Activated CD4-positive, alpha-beta T cell treated with anti-CD3 and anti-CD28 coated beads, Interleukin-2, amount 10 ng/mL, durations not matched to agents 24 days and 14 days (primary cell): ENCODE measurements around the gene UBAP2. TPM values are rescaled to one million over a fixed set of nuclear protein-coding genes. Genes with fewer than 3 reads are reported as not detected.
A peak's percentile ranks its signal among the peaks of the same experiment; 100 is the strongest.

Experiments used
- DNase-seq: peaks from one replicate; pipeline ENCODE4 v3.0.0; 2022
- H3K27ac Mint-ChIP-seq: one replicate; pipeline ENCODE4 v1.8.0; 2022; ENCODE audit warnings: mild to moderate bottlenecking, mixed read lengths
- H3K27me3 Mint-ChIP-seq: one replicate; pipeline ENCODE4 v1.8.0; 2022; ENCODE audit warnings: mixed read lengths
- H3K36me3 Mint-ChIP-seq: one replicate; pipeline ENCODE4 v1.8.0; 2022; ENCODE audit warnings: low read depth, mild to moderate bottlenecking, mixed read lengths
- H3K4me1 Mint-ChIP-seq: one replicate; pipeline ENCODE4 v1.8.0; 2021; ENCODE audit warnings: mixed read lengths
- H3K4me3 Mint-ChIP-seq: one replicate; pipeline ENCODE4 v1.8.0; 2022; ENCODE audit warnings: mild to moderate bottlenecking, moderate library complexity, mixed read lengths
- H3K9me3 Mint-ChIP-seq: one replicate; pipeline ENCODE4 v1.8.0; 2021; ENCODE audit warnings: mixed read lengths
- intact Hi-C: fragments of 100-400 bp; cut with micrococcal nuclease; formaldehyde crosslinking; loops from one replicate; pipeline ENCODE4 v1.15.1; 2023
- total RNA-seq: library from RNA; stranded (reverse); gene quantifications from 2 replicates; pipeline ENCODE4 v1.2.3, GENCODE V29; 2022

UBAP2 gene
- total RNA-seq, 1 donor from 2014 or later = 55.6 TPM

DNA sequence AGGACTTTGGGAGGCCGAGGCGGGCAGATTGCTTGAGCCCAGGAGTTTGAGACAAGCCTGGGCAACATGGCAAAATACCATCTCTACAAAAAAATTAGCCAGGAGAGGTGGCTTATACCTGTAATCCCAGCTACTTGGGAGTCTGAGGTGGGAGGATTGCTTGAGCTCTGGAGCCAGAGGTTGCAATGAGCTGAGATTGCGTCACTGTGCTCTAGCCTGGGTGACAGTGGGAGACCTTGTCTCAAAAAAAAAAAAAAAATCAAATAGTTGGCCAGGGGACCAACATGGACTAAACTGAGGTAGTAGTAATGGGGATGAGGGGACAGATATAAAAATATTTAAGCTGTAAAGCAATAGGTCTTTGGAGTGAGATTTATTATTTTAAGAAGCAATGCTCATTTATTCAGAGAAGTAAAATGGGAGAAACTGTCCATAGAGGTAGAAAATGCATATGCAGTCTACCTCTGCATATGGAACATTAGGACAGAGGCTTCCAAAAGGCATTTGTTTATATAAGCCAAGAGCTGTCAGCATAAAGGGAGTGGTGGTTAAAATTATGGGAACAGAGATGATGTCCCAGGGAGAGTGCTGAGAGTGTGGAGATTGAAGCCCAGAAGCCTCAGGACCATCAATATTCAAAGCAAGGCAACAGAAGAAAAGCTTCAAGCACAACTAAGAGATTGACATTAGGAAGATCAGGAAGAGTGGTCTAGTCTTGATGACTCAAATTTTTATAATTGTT lies 133.6 kb downstream of the UBAP2 start:
- H3K4me3 Mint-ChIP-seq = no peak overlapping the region
- peaks cover 45% of the 10 kb centered on the region for H3K36me3 Mint-ChIP-seq
- DNase-seq = no peak
- no peaks in the 10 kb centered on the region for H3K4me1 Mint-ChIP-seq
- no peaks in the 10 kb centered on the region for H3K27me3 Mint-ChIP-seq
- peak overlapping the region; percentile 1 for H3K27ac Mint-ChIP-seq
- intact Hi-C loops = no loop called here
- no peaks in the 10 kb centered on the region for H3K9me3 Mint-ChIP-seq

DNA sequence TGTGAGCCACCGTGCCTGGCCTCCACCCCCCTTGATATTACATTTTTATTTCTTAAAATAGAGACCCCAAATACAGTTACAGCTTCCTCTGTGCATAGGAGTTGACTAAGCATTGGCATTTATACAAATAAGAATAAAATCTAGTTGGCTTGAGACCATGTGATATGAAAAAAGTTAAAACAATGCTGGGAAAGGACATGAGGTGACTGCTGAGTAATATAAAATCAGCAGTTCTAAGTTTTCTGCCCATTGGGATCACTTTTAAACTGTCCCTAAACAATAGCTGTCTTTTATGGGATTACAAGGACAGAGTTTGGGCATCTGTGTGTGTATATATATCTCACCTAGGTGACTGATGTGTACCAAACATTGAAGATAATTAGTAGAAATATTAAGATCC lies 135.1 kb downstream of the UBAP2 start:
- H3K9me3 Mint-ChIP-seq = no peaks in the 10 kb centered on the region
- no peak overlapping the region for H3K27ac Mint-ChIP-seq
- DNase-seq = no peak
- H3K4me1 Mint-ChIP-seq = no peaks in the 10 kb centered on the region
- H3K27me3 Mint-ChIP-seq = no peaks in the 10 kb centered on the region
- intact Hi-C loops = no loop called here
- H3K4me3 Mint-ChIP-seq = no peak overlapping the region
- H3K36me3 Mint-ChIP-seq = peaks cover 36% of the 10 kb centered on the region

DNA sequence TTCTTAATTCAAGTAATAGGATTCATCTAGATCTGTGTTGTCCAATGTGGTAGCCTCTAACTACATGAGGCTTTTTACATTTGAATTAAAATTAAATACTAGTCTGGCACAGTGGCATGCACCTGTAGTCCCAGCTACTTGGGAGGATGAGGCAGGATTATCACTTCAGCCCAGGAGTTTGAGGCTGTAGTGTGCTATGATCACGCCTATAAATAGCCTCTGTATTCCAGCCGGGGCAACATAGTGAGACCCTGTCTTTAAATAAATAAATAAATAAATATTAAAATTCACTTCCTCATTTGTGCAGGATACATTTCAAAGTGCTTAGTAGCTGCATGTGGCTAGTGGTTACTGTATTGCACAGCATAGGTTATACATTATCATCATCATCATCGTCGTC lies 139.9 kb downstream of the UBAP2 start:
- intact Hi-C loops = no loop called here
- DNase-seq = no peak
- peaks cover 30% of the 10 kb centered on the region for H3K36me3 Mint-ChIP-seq
- H3K27ac Mint-ChIP-seq = no peak overlapping the region
- H3K4me3 Mint-ChIP-seq = no peak overlapping the region
- no peaks in the 10 kb centered on the region for H3K9me3 Mint-ChIP-seq
- peaks cover 7% of the 10 kb centered on the region for H3K4me1 Mint-ChIP-seq
- no peaks in the 10 kb centered on the region for H3K27me3 Mint-ChIP-seq

DNA sequence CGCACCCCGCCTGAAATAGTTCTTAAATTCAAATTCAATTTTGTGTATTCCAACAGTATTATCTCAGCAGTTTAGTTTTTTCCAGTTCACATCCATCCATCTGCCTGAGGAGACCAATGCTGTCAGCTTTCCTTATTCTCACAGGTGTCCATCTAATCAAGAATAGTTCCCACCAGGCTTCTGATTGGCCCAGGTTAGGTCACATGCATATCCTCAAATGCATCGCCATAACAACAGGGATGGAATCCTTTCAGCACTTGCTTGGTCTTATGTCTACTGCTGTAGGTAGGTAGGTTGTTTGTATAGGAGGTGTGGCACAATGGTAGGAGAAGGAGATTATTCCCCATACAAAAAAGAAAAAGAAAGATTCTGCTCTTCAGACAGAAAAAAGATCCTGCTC lies 140.6 kb downstream of the UBAP2 start:
- no peak for DNase-seq
- no peaks in the 10 kb centered on the region for H3K27me3 Mint-ChIP-seq
- peaks cover 12% of the 10 kb centered on the region for H3K4me1 Mint-ChIP-seq
- peaks cover 28% of the 10 kb centered on the region for H3K36me3 Mint-ChIP-seq
- no peak overlapping the region for H3K4me3 Mint-ChIP-seq
- intact Hi-C loops = no loop called here
- H3K27ac Mint-ChIP-seq = no peak overlapping the region
- no peaks in the 10 kb centered on the region for H3K9me3 Mint-ChIP-seq

DNA sequence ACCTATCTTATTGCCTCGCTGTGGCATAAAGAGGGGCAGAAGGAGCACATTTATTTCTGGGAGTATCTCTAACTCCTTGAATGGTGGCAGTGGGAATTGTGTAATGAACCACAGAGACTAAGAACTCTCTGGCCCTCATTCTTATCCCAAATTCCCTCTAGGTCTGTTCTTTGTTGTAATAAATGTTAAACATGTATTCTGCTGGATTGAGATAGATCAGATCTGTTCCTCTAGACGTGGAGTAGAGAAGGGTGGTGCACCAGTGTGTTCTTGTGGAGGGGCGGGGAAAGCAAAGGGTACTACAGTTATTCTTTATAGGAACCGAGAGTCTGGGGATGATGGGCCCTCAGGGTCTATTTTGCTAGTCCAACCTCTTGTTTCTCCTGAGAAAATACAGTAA lies 141.3 kb downstream of the UBAP2 start:
- Mint-ChIP-seq H3K4me3 (no peak overlapping the region), H3K27me3 (no peaks in the 10 kb centered on the region), H3K4me1 (peaks cover 12% of the 10 kb centered on the region), H3K36me3 (peaks cover 26% of the 10 kb centered on the region), H3K27ac (no peak overlapping the region), H3K9me3 (no peaks in the 10 kb centered on the region)
- no peak for DNase-seq
- intact Hi-C loops = no loop called here

DNA sequence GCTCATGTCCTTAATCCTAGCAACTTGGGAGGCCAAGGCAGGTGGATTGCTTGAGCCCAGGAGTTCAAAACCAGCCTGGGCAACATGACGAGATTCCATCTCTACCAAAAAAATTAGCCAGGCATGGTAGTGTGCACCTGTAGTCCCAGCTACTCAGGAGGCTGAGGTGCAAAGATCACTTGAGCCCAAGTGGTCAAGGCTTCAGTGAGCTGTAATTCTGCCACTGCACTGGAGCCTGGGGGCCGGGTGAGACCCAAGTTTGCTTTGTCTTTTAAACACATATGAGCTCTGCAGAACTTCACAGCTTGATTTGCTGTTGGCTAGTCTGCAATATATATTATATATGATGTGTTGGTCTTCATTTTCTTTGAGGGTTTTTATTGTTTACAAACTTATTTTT lies 141.9 kb downstream of the UBAP2 start:
- no peaks in the 10 kb centered on the region for H3K9me3 Mint-ChIP-seq
- peaks cover 12% of the 10 kb centered on the region for H3K4me1 Mint-ChIP-seq
- H3K27me3 Mint-ChIP-seq = no peaks in the 10 kb centered on the region
- no peak overlapping the region for H3K4me3 Mint-ChIP-seq
- H3K27ac Mint-ChIP-seq = no peak overlapping the region
- intact Hi-C loops = no loop called here
- DNase-seq = no peak
- H3K36me3 Mint-ChIP-seq = peaks cover 28% of the 10 kb centered on the region

DNA sequence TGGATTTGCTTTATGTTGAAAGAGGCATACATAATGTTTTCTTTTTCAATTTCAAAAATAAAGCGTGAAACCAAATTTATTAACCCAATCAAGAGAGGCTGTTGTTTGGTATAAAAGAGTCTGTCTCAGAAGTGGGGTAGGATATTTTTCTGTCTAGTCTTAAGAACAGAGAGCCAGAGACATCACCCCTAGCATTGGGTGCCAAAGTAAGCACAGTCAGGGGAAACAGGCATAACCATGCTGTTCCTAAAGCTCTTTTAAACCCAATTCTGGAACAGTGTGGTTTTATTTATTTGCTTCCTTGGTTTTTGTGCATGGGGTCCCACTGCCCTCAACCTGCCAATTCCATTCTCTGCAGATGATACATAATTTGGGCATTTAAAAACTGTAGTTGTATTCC lies 143.6 kb downstream of the UBAP2 start:
- H3K27ac Mint-ChIP-seq = no peak overlapping the region
- H3K36me3 Mint-ChIP-seq = peaks cover 36% of the 10 kb centered on the region
- H3K9me3 Mint-ChIP-seq = no peaks in the 10 kb centered on the region
- H3K4me1 Mint-ChIP-seq = peaks cover 12% of the 10 kb centered on the region
- H3K4me3 Mint-ChIP-seq = no peak overlapping the region
- H3K27me3 Mint-ChIP-seq = no peaks in the 10 kb centered on the region
- no peak for DNase-seq
- intact Hi-C loops = no loop called here

DNA sequence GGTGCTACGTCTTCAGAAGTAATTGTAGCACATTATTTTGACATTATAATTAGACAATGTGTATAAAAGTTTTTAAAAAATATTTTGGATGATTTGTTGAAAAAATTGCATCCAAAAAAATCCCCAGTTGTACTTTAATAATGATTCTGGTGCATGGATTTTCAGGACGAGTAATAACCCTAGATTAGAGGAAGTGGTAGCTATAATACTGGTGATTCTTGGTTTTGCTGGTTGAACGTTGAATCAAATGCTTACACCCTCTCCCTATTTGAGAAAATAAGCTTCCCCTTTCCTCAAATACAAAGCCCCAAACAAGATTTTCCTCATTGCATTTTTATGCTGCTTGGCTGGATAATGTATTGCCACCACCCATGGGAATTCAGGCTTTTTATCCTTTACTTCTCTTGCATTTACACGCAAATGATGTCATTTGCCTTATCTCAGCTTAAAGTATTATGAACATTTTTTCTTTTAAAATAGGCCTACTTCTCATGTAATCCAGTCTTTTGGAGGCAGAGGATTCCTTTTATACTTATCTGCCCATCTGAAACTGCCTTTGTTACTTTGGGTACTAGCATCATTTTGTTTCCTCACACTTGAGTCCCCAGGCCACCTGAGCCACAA lies 145.4 kb downstream of the UBAP2 start:
- intact Hi-C loops = no loop called here
- Mint-ChIP-seq H3K27ac (no peak overlapping the region), H3K36me3 (peaks cover 34% of the 10 kb centered on the region)

DNA sequence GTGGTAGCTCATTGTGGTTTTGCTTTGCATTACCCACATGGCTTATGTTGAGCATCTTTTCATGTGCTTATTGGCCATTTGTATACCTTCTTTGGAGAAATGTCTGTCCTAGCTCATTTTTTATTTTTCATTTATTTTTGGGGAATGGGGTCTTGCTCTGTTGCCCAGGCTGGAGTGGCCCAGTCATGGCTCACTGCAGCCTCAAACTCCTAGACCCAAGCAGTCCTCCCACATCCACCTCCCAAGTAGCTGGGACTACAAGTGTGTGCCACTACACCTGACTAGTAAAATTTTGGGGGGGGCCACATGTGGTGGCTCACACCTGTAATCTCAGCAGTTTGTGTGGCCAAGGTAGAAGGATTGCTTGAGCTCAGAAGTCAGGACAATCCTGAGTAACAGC lies 154.4 kb downstream of the UBAP2 start:
- H3K27me3 Mint-ChIP-seq = no peaks in the 10 kb centered on the region
- H3K27ac Mint-ChIP-seq = no peak overlapping the region
- intact Hi-C loops = no loop called here
- H3K36me3 Mint-ChIP-seq = peaks cover 16% of the 10 kb centered on the region
- H3K9me3 Mint-ChIP-seq = no peaks in the 10 kb centered on the region
- no peak for DNase-seq
- H3K4me3 Mint-ChIP-seq = no peak overlapping the region
- peaks cover 3% of the 10 kb centered on the region for H3K4me1 Mint-ChIP-seq

More for the DNA sequence above, 145.4 kb downstream of the UBAP2 start:
- Mint-ChIP-seq H3K4me1 (peaks cover 12% of the 10 kb centered on the region), H3K4me3 (no peak overlapping the region), H3K9me3 (no peaks in the 10 kb centered on the region), H3K27me3 (no peaks in the 10 kb centered on the region)
- no peak for DNase-seq

DNA sequence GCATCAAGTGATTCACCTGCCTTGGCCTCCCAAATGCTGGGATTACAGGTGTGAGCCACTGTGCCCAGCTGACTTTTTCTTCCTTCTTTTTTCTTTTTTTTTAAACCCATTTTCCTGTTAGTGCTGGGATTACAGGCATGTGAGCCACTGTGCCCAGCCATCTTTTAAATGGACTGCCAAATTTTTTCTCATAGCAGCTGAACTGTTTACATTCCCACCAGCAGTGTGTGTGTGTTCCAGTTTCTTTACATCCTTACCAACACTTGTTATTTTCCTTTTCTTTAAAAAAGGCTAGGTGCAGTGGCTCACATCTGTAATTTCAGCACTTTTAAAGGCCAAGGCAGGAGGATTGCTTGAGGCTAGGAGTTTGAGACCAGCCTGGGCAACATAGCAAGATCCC lies 154.8 kb downstream of the UBAP2 start:
- H3K4me3 Mint-ChIP-seq = no peak overlapping the region
- no peaks in the 10 kb centered on the region for H3K9me3 Mint-ChIP-seq
- no peak overlapping the region for H3K27ac Mint-ChIP-seq
- peaks cover 16% of the 10 kb centered on the region for H3K36me3 Mint-ChIP-seq
- intact Hi-C loops = no loop called here
- no peak for DNase-seq
- H3K4me1 Mint-ChIP-seq = peaks cover 3% of the 10 kb centered on the region
- no peaks in the 10 kb centered on the region for H3K27me3 Mint-ChIP-seq

DNA sequence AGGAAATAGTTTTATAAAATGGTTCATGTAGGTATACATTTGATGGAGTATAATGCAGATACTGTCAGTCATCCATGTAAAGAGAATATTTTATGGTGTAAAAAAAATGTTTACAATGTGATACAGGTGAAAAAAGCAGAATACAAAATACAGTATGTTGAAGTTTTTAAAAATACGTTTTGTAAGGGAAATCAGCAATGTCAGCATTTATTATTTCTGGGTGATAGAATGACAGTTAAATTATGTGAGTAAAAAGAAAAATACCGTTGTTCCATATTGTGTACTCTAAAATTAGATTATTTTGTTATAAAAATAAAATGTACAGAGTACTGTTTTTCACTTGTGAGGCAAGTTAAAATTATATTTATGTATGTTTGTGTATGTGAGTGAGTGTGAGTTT lies 162.7 kb downstream of the UBAP2 start:
- H3K4me1 Mint-ChIP-seq = peaks cover 15% of the 10 kb centered on the region
- no peaks in the 10 kb centered on the region for H3K9me3 Mint-ChIP-seq
- H3K4me3 Mint-ChIP-seq = no peak overlapping the region
- no peak overlapping the region for H3K27ac Mint-ChIP-seq
- H3K27me3 Mint-ChIP-seq = no peaks in the 10 kb centered on the region
- DNase-seq = no peak
- peaks cover 18% of the 10 kb centered on the region for H3K36me3 Mint-ChIP-seq
- intact Hi-C loops = no loop called here

DNA sequence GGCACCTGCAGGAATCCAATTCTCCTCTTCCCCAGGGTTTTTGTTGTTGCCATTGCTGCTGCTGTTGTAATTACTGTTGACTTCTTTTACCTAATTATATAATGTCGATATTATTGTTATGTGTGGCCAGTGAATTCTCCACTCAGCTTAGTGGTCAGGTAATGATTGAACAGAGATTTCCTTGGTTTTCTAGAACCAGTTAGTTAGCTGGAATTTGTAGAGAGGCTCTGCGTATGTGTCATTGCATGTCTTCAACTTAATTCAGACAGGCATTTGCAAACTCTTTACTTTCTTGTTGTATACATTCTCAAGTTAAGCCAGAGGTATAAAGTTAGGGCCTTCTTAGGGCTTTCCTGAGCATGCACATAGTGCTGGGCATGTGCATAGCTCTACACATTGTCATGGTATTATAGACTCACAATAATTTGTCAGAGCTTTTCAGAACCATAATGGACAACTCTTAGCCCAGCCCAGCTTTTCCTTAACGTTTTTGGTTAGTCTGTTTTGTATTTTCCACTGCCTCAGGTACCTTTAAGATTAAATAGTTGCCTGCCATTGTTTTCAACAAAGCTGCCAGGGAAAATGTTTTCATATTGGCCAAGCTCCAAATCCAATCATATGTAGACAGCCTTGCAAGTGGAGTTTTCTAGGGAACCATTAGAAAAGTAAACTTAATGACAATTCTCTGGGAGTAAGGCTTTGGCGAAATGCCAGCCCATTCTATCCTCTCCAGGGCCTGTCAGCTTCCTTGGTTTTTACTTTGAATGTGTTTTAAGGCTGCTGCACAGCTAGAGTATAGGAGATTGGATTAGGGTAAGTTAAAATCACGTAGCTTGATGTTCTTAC lies 163.6 kb downstream of the UBAP2 start:
- Mint-ChIP-seq H3K4me1 (peaks cover 23% of the 10 kb centered on the region), H3K4me3 (no peak overlapping the region), H3K27me3 (no peaks in the 10 kb centered on the region), H3K36me3 (peaks cover 16% of the 10 kb centered on the region), H3K9me3 (no peaks in the 10 kb centered on the region), H3K27ac (peak overlapping the region; percentile 34)
- no peak for DNase-seq
- intact Hi-C loops = no loop called here

DNA sequence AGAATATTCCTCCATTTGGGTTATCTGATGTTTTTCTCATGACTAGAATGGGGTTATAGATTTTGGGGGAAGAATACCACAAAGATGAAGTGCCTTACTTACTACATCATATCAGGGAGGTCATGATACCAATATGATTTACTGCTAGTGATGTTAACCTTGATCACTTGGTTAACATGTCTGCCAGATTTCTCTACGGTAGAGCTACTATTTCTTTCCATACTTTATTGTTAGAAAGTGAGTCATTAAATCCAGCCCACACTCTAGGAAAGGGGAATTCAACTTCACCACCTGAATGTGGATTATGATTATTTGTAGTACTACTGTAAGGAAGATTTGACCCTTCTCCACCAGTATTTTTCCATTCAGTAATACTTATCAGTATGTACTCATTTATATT lies 167.1 kb downstream of the UBAP2 start:
- no peaks in the 10 kb centered on the region for H3K27me3 Mint-ChIP-seq
- no peak for DNase-seq
- peaks cover 26% of the 10 kb centered on the region for H3K4me1 Mint-ChIP-seq
- no peaks in the 10 kb centered on the region for H3K9me3 Mint-ChIP-seq
- H3K27ac Mint-ChIP-seq = peak overlapping the region; percentile 94
- intact Hi-C loops = loop anchor here (2.0 kb wide), 1 partner anchor 65 kb away; the partner anchor contains the start of gene UBE2R2
- H3K36me3 Mint-ChIP-seq = peaks cover 9% of the 10 kb centered on the region
- peak overlapping the region; percentile 61 for H3K4me3 Mint-ChIP-seq
